ENCODE data around the gene NTN4.

Gene NTN4

DNA sequence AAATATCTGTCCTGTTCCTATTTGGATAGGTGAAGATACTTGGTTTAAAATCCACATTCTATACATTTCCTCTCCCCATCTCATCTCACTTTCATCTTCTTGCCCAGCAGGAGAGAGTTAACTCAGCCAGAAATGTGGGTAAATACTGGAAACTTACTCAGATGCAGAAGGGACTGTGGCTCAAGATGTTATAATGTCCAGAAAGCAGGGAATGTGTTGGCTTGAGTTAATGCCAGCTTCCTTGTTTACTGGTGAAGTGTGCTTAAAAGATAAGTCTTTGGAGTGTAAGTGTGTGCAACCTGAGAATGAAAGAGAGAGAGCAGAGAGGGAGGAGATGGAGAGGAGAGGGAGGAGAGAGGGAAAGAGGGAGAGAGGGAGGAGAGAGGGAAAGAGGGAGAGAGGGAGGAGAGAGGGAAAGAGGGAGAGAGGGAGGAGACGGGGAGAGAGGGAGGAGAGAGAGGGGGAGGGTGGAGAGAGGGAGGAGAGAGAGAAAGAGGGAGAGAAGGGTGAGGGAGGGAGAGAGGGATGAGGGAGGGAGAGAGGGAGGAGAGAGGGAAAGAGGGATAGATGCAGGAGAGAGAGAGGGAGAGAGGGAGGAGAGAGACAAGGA lies 46.2 kb upstream of the NTN4 start:
- Histone ChIP-seq H3K4me2 (ENCODE audit: low read length) (no peak overlapping the region), H3K9ac (ENCODE audit: low read length) (no peak overlapping the region), H3K36me3 (ENCODE audit: insufficient read depth, low read length) (no peaks in the 10 kb centered on the region), H3K4me1 (ENCODE audit: insufficient read depth, low read length, severe bottlenecking) (no peaks in the 10 kb centered on the region), H3K79me2 (ENCODE audit: insufficient read depth, low read length) (no peaks in the 10 kb centered on the region), H3K9me3 (ENCODE audit: low read length) (no peaks in the 10 kb centered on the region), H3K27me3 (ENCODE audit: insufficient read depth, low read length) (0 out of 2 replicates have a peak, but pooled peaks cover 1% of the 10 kb centered on the region), H3K27ac (ENCODE audit: low read depth, low read length, poor library complexity, severe bottlenecking) (no peak overlapping the region), H3F3A (ENCODE audit: insufficient read depth, low read length) (no peaks in the 10 kb centered on the region), H3K9me2 (ENCODE audit: low read depth, low read length) (no peaks in the 10 kb centered on the region), H4K20me1 (ENCODE audit: insufficient read depth, low read length) (no peaks in the 10 kb centered on the region), H2AFZ (ENCODE audit: low read length) (no peak overlapping the region), H3K4me3 (ENCODE audit: low read depth, low read length, poor library complexity, severe bottlenecking) (no peak overlapping the region)
- no peak for TF ChIP-seq EZH2 (IDR thresholded peaks at IDR 0.05; ENCODE audit: borderline replicate concordance, low read length)
- TF ChIP-seq, protein P1, sequence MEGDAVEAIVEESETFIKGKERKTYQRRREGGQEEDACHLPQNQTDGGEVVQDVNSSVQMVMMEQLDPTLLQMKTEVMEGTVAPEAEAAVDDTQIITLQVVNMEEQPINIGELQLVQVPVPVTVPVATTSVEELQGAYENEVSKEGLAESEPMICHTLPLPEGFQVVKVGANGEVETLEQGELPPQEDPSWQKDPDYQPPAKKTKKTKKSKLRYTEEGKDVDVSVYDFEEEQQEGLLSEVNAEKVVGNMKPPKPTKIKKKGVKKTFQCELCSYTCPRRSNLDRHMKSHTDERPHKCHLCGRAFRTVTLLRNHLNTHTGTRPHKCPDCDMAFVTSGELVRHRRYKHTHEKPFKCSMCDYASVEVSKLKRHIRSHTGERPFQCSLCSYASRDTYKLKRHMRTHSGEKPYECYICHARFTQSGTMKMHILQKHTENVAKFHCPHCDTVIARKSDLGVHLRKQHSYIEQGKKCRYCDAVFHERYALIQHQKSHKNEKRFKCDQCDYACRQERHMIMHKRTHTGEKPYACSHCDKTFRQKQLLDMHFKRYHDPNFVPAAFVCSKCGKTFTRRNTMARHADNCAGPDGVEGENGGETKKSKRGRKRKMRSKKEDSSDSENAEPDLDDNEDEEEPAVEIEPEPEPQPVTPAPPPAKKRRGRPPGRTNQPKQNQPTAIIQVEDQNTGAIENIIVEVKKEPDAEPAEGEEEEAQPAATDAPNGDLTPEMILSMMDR (IDR thresholded peaks at IDR 0.05; ENCODE audit: low read length): no peak

DNA sequence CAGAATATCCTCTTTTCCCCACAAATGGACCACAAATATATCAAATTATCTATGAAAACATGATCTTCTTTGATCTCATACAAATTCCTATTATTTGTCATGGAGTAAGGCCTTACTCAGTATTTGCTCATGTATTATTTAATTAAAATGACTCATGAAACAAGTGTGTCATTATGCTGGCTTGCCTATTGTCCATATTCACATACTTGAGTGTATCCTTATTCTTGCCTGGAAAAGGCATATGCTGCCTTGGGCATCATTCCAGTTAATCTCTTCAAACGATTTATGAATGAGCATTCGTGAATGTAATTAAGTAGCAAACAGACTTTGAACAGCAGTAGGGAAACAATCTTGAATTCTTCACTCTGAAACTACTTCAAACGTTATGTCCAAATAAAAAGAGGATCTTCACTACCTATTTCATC lies 45.6 kb upstream of the NTN4 start:
- Histone ChIP-seq H3K9me3 (ENCODE audit: low read length) (no peaks in the 10 kb centered on the region), H4K20me1 (ENCODE audit: insufficient read depth, low read length) (no peaks in the 10 kb centered on the region), H3F3A (ENCODE audit: insufficient read depth, low read length) (no peaks in the 10 kb centered on the region), H3K4me3 (ENCODE audit: low read depth, low read length, poor library complexity, severe bottlenecking) (no peak overlapping the region), H3K4me1 (ENCODE audit: insufficient read depth, low read length, severe bottlenecking) (no peaks in the 10 kb centered on the region), H3K27me3 (ENCODE audit: insufficient read depth, low read length) (0 out of 2 replicates have a peak, but pooled peaks cover 4% of the 10 kb centered on the region), H3K4me2 (ENCODE audit: low read length) (no peak overlapping the region), H3K79me2 (ENCODE audit: insufficient read depth, low read length) (no peaks in the 10 kb centered on the region), H2AFZ (ENCODE audit: low read length) (no peak overlapping the region), H3K27ac (ENCODE audit: low read depth, low read length, poor library complexity, severe bottlenecking) (no peak overlapping the region), H3K36me3 (ENCODE audit: insufficient read depth, low read length) (no peaks in the 10 kb centered on the region), H3K9ac (ENCODE audit: low read length) (no peak overlapping the region), H3K9me2 (ENCODE audit: low read depth, low read length) (no peaks in the 10 kb centered on the region)
- no peak for TF ChIP-seq EZH2 (IDR thresholded peaks at IDR 0.05; ENCODE audit: borderline replicate concordance, low read length)
- TF ChIP-seq, protein P1 (IDR thresholded peaks at IDR 0.05; ENCODE audit: low read length): no peak

DNA sequence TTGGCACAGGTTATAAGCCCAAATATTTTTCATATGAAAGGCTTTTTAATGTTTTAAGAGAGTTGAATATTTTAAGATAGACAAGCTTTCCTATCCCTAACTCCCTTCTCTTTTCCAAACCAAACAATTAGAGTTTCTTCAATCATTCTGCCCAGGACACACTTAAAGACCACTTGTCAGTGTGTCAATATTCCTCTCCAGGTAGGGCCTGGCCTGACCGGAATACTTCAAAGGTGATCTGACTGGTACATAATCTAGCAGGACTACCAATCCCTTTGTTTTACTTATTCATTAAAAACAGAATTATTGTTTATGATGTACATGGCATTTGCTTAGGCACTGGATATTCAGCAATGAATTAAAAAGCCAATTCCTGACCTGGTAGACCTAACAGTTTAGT lies 44.0 kb upstream of the NTN4 start:
- Histone ChIP-seq H3K9me2 (ENCODE audit: low read depth, low read length) (no peaks in the 10 kb centered on the region), H3K9ac (ENCODE audit: low read length) (no peak overlapping the region), H3K27ac (ENCODE audit: low read depth, low read length, poor library complexity, severe bottlenecking) (no peak overlapping the region), H2AFZ (ENCODE audit: low read length) (no peak overlapping the region), H3F3A (ENCODE audit: insufficient read depth, low read length) (no peaks in the 10 kb centered on the region), H3K9me3 (ENCODE audit: low read length) (no peaks in the 10 kb centered on the region), H3K4me2 (ENCODE audit: low read length) (no peak overlapping the region), H3K4me3 (ENCODE audit: low read depth, low read length, poor library complexity, severe bottlenecking) (no peak overlapping the region), H4K20me1 (ENCODE audit: insufficient read depth, low read length) (no peaks in the 10 kb centered on the region), H3K36me3 (ENCODE audit: insufficient read depth, low read length) (no peaks in the 10 kb centered on the region), H3K27me3 (ENCODE audit: insufficient read depth, low read length) (0 out of 2 replicates have a peak, but pooled peaks cover 4% of the 10 kb centered on the region), H3K4me1 (ENCODE audit: insufficient read depth, low read length, severe bottlenecking) (no peaks in the 10 kb centered on the region), H3K79me2 (ENCODE audit: insufficient read depth, low read length) (no peaks in the 10 kb centered on the region)
- TF ChIP-seq, protein P1 (IDR thresholded peaks at IDR 0.05; ENCODE audit: low read length): no peak
- no peak for TF ChIP-seq EZH2 (IDR thresholded peaks at IDR 0.05; ENCODE audit: borderline replicate concordance, low read length)

Data from OCI-LY1 (cell line).